Ovary (tissue), 9 donors: ENCODE results near the gene FOXC1. TPM values are rescaled to one million over a fixed set of nuclear protein-coding genes. Genes with fewer than 3 reads are reported as not detected.

Experiments
- DNase-seq, 5 donors: peaks; one replicate each; pipeline ENCODE4 v3.0.0-alpha.2; 2019 to 2020
- H3K27ac ChIP-seq, 2 donors: fragments of 200-600 bp; one replicate each; pipeline versions ENCODE4 v1.5.1 to v1.8.0; 2019 to 2022
- H3K27me3 ChIP-seq: fragments of 200-600 bp; one replicate; pipeline ENCODE4 v1.8.0; 2022
- H3K36me3 ChIP-seq: fragments of 200-600 bp; sonication (generic); one replicate; pipeline ENCODE4 v1.5.1; 2019
- H3K4me1 ChIP-seq: one replicate; pipeline ENCODE4 v1.8.1; 2013; ENCODE audit warnings: mild to moderate bottlenecking, moderate library complexity; ENCODE audit not compliant: insufficient read depth
- H3K4me3 ChIP-seq: fragments of 200-600 bp; sonication (generic); one replicate; pipeline ENCODE4 v1.5.1; 2017
- H3K9me3 ChIP-seq, 2 donors: fragments of 200-600 bp in 1 of 2; sonication (generic) in 1 of 2; one replicate each; pipeline versions ENCODE4 v1.5.1 to v1.8.1; 2013 to 2019; ENCODE audit warnings: mild to moderate bottlenecking in 1 of 2, moderate library complexity in 1 of 2
- EP300 ChIP-seq: sonication (generic); formaldehyde crosslinking; IDR thresholded peaks from one replicate; pipeline ENCODE4 v1.6.1; 2017; ENCODE audit warnings: antibody characterized with exemption
- POLR2A ChIP-seq: fragments of 450-650 bp; IDR thresholded peaks from one replicate; pipeline ENCODE4 v1.6.1; 2017; ENCODE audit warnings: antibody characterized with exemption, mild to moderate bottlenecking, moderate library complexity
- WGBS, 3 donors: extraction: QIAGEN DNeasy Blood & Tissue Kit in 1 of 3; methylation state at CpG; one replicate each; pipeline versions ENCODE4 v1.1.5 to v1.1.7; 2013 to 2017; 5-methylcytosine and 5-hydroxymethylcytosine counted together
- intact Hi-C, 4 donors: fragments of 100-400 bp; cut with DNase I; formaldehyde crosslinking; loops; one replicate each; pipeline versions ENCODE4 v1.11.0 to v1.15.1; 2022 to 2023
- polyA plus RNA-seq, 2 donors: library from polyadenylated mRNA; stranded (reverse); fragments of 200-250 nt in 1 of 2; fragments of 350-450 nt in 1 of 2; fragmentation: Illumina TruSeq in 1 of 2; extraction: RNeasy Lipid Tissue Mini Kit (QIAGEN cat#74804) in 1 of 2; gene quantifications; one replicate each; pipeline ENCODE4 v1.2.3, GENCODE V29; 2013 to 2014
- total RNA-seq, 7 donors: library from RNA; depleted of rRNA in 2 of 7; stranded (reverse); fragments of >200 nt in 2 of 7; fragmentation: NEBNext Ultra II Directional in 3 of 7; extraction: Animal tissue kit (Norgen Biotek cat#: 25700) in 3 of 7; gene quantifications; one replicate each; pipeline versions ENCODE4 v1.1.0 to v1.2.4, GENCODE V29; 2016 to 2023
- TF ChIP-seq, protein P1 (sequence below), 3 donors: fragments of 450-650 bp in 2 of 3; fragments of 200-600 bp in 1 of 3; IDR thresholded peaks; one replicate each; pipeline versions ENCODE4 v1.5.1 to v1.8.0; 2016 to 2022; ENCODE audit warnings: antibody characterized with exemption in 3 of 3, mild to moderate bottlenecking in 1 of 3
- donor health status: DM: no; HTN: no; CAD: no; lungs with moderate emphysema.
- donor health status: DM: no; HTN: no; CAD: no.
- donor health status: Bipolar disorder and iron deficiency.
- donor health status: DM: yes; HTN: yes; CAD: no.
- donor health status: DM: no; HTN: no; CAD: no.
- donor health status: DM: yes; HTN: yes; CAD: no.

FOXC1 gene
- total and polyA plus RNA-seq, 9 donors, result 4.3 to 21.2 (median 6.5) TPM

DNA sequence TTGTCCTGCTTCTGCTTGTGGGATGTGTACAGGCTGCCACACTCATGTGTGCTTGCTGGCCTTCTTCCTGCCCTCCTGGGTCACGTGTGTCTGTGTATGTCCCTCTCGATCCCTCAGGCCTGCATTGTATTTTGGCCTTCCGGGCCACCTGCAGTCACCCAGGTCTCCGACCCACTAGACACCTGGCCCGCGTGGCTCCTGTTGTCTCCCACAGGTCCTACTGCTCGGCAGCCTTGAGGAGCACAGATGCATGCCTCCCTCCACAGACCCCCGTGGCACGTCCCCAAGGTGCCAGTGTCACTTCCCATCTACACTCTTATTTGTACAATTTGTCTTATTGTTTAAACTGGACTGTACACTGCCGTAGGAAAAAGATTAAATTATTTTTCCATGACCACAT is 43.1 kb downstream of the FOXC1 start:
- WGBS, 3 donors, result 91 to 95% (median 93%) methylated on average over 10 of the region's 10 CpGs
- TF ChIP-seq, protein P1, sequence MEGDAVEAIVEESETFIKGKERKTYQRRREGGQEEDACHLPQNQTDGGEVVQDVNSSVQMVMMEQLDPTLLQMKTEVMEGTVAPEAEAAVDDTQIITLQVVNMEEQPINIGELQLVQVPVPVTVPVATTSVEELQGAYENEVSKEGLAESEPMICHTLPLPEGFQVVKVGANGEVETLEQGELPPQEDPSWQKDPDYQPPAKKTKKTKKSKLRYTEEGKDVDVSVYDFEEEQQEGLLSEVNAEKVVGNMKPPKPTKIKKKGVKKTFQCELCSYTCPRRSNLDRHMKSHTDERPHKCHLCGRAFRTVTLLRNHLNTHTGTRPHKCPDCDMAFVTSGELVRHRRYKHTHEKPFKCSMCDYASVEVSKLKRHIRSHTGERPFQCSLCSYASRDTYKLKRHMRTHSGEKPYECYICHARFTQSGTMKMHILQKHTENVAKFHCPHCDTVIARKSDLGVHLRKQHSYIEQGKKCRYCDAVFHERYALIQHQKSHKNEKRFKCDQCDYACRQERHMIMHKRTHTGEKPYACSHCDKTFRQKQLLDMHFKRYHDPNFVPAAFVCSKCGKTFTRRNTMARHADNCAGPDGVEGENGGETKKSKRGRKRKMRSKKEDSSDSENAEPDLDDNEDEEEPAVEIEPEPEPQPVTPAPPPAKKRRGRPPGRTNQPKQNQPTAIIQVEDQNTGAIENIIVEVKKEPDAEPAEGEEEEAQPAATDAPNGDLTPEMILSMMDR (IDR thresholded peaks at IDR 0.05), result no peak
- TF ChIP-seq POLR2A (no peak), EP300 (no peak)
- Histone ChIP-seq H3K36me3 (no peaks in the 10 kb centered on the region), H3K4me3 (no peak overlapping the region), H3K27me3 (no peaks in the 10 kb centered on the region), H3K4me1 (no peaks in the 10 kb centered on the region), H3K9me3 (no peaks in the 10 kb centered on the region), H3K27ac (no peak overlapping the region)
- DNase-seq, result no peak
- intact Hi-C loops, result loop anchor here in 1 of 4 donors (5.0 kb wide), 1 partner anchor 1141 kb away; no protein-coding TSS in a partner anchor

- Histone ChIP-seq H3K27me3 (no peaks in the 10 kb centered on the region), H3K4me3 (no peak overlapping the region), H3K27ac (no peak overlapping the region), H3K9me3 (no peaks in the 10 kb centered on the region), H3K36me3 (no peaks in the 10 kb centered on the region), H3K4me1 (no peaks in the 10 kb centered on the region)
- WGBS, 3 donors, result 88 to 90% (median 88%) methylated on average over 4 of the region's 4 CpGs
- intact Hi-C loops, result loop anchor here in 1 of 4 donors (5.0 kb wide), 1 partner anchor 1142 kb away; no protein-coding TSS in a partner anchor
- no peak for DNase-seq
- TF ChIP-seq, protein P1 (IDR thresholded peaks at IDR 0.05), result no peak
- TF ChIP-seq POLR2A (no peak), EP300 (no peak)
Observed at GRCh38 chr6:1654054-1654453, 44.3 kb downstream of the FOXC1 start.

DNA sequence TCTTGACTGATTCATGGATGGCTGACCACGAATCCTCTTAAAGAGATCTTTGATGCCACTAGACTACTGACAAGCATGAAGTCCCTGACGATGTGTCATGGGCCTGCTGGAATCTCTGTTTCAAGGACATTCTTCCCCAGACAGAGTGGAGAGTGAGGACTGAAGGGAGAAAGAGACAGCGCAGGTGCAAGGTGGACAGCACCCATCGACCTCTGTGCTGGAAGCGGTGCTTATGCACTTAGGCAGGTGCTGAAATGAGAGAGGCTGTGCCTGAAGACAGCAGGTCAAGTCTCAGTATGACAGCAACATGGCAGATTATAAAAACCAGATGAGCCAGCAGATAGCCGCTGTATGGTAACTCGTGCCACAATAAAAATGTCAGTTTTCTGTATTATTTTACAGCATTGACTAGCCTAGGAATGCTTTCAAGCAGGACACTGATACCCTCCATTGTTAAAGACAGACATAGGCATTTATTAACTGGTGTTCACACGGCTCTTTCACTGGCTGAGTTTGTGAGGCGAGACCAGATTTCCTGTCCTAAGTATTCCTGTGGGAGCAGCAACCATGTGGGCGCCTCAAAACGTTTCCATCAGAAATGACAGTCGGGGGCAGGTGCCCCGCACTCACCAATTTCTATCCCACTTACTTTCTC is 47.5 kb downstream of the FOXC1 start:
- H3K4me1 ChIP-seq, result no peaks in the 10 kb centered on the region
- WGBS, 3 donors, result 83 to 91% (median 85%) methylated on average over 13 of the region's 13 CpGs
- H3K27ac ChIP-seq, result no peak overlapping the region
- no peaks in the 10 kb centered on the region for H3K27me3 ChIP-seq
- intact Hi-C loops, result no loop called here
- no peaks in the 10 kb centered on the region for H3K36me3 ChIP-seq
- H3K4me3 ChIP-seq, result no peak overlapping the region
- DNase-seq, result no peak
- H3K9me3 ChIP-seq, result no peaks in the 10 kb centered on the region
- TF ChIP-seq EP300 (no peak), POLR2A (no peak)
- TF ChIP-seq, protein P1 (IDR thresholded peaks at IDR 0.05), result no peak

GRCh38 chr6:1657771-1658165 is 48.1 kb downstream of the FOXC1 start:
- intact Hi-C loops, result no loop called here
- Histone ChIP-seq H3K27ac (no peak overlapping the region), H3K4me1 (peaks cover 2% of the 10 kb centered on the region), H3K9me3 (no peaks in the 10 kb centered on the region), H3K27me3 (no peaks in the 10 kb centered on the region), H3K4me3 (no peak overlapping the region), H3K36me3 (no peaks in the 10 kb centered on the region)
- TF ChIP-seq, protein P1 (IDR thresholded peaks at IDR 0.05), result no peak
- TF ChIP-seq POLR2A, result no peak
- TF ChIP-seq EP300, result no peak
- no peak for DNase-seq
- 84% methylated on average over 7 of the region's 7 CpGs for WGBS, 3 donors
